ENCODE measurements around the gene PHF2.

The PHF2 gene

DNA sequence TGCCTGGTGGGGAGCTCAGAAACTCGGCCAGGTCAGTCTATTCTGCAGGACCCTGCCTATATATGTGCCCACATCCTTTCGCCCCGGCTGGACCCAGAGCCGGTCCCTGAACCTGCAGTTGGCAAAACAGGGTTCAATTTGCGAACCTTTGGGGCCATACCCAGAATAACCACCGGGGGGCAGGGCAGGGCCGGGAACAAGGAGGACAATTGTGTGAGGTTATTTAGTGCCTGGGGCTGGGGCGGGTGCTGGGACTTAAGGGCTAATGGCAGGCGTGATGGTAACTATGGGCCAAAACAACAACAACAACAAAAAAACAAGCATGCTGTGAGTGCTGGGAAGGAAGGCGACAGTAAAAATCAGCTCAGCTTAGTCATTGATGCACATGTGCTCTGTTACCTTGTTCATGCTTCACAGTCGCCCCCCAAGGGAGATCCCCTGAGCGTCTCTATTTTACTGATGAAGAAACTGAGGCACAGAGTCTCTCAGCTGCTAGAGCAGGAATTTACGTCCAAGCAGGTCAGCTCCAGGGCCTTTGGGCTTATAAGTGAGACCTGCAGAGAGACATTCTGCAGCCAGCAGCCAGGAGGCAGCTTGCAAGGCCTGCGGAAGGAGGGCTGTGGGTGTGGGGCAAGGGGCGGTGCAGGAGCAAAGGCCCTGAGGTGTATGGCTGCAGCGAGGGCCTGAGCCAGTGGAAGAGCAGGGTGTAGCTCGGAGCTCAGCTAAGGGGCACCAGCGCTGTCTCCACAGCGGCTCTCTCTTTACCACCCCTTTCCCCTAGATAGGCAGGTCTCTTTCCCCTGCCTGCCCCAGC lies 106.0 kb downstream of the PHF2 start:
- peak; percentile 86 for DNase-seq

DNA sequence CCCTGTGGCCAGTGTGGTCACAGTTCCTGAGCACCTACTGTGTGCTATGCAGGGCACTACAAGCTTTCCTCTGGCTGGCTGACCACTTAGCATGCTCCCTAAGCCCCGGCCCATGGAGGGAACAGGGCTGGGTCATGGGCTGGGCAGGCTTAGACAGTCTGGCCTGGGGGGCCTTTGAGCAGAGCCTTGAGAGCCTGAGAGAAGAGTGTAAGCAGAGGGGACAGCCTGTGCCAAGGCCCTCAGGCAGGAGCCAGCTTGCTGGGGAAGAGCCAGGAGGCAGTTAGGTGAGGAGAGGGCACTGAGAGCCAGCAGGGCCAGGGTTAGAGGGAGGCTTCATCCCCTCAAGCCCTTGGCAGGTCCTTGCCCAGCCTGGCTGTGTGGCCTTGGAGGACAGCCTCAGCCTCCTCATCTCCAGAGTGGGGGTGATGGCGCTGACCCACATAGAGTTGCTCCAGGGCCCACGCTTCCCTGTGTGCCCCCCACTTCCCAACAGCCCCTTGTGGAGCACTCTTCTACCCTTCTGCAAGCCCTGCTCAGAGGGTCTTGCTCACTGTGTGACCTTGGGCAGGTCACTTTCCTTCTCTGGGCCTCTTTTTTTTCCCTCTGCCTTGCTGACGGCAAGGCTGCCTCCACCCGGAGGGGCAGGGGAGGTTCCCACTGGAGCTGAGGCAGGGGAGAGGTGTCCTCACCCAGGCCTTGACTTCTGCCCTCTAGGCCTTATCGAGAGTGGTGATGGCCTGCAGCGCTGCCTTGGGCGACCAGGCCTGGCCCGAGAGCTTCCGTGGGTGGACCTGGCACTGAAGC lies 107.1 kb downstream of the PHF2 start:
- DNase-seq: no peak

DNA sequence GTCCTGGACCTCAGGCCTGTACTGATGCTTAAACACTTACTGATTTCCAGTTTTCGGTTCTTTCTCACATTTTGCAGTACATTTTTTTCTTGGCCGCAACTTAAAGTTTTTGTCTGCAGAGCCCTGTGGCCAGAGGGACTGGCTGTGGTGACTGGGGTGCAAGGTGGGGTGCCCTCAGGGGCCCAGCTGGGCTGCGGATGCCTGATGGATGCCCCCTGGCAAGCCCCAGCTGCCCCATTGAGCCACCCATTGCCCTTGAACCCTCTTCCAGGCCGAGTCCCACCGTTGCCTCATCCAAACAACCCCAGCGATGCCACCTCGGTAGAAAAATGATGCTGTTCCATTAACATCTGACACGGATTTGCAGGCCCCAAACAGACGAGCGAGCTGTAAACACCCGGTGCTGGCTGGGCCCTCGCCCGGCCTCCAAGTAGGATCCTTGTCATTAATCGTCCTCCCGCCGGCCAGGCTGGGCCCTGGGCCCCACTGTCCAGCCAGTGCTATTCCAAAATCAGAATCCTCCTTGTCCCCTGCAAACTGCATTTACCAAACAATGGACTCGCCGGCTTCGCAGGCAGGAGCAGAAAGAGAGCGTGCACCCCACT lies 107.9 kb downstream of the PHF2 start:
- DNase-seq: no peak

DNA sequence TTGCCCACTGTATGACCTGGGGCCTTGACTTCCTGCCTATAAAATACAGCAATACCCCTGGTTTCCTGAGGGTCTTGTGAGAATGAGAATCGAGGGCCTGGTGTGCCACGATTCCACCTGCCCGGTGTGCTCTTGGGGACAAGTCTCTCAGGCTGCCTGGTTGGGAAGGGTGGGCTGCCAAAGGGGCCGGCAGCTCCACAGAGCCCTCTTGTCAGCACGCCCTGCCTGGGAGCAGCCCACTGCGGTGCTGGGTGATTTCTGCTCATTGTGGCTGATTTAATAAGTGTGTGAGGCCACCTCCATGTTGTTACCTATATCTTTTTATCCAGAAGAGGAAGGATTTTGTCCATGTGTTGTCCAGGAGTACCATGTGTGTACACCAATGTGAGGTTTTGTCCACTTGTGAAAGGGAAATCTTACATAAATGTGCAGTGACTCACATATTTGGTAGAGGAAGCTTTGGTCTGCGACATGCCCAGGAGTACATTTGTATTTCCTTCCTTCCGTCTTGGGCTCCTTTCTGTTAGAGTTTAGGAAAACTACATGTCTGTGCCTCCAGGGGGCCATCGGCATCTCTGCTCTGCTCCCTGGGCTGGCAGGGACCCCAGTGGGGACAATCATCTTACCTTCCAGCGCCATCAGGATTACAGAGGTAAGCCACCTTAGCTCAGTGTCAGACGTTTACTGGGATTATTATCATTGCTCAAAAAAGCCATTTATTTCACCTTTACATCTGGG lies 108.6 kb downstream of the PHF2 start:
- DNase-seq: no peak

DNA sequence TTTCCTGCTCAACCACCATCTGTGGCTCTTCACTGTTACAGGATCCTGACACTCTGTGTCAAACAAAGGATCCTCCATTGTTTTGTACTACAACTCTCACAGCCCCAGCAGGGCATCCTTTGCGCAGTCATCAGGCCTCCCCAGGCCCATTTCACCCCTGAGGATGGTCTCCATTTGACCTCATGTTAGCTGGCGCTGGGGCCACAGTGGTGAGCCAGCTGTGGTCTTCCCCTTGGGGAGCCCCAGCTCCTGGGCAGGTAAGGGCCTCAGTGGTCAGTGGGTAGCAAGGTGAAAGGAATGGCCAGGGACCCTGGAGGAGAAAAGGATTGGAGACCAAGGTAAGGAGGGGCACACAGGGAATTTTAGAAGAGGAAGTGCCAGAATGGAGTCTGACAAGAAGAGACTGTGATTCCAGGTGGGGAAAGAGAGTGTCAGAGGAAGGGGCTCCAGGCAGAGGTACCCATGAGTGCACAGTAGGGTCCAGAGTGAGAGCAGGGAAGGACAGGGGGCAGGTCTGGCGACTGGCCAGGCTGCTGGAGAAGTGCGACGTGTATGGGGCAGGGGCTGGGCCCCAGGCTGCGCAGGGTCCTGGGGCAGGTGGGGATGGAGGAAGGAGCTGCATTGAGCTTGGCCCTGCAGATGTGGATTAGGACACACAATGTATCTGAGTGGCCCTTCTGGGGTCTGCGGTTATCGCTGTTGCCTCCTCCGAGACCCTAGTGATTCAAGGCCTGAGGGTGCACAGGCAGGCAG lies 109.9 kb downstream of the PHF2 start:
- DNase-seq: no peak

DNA sequence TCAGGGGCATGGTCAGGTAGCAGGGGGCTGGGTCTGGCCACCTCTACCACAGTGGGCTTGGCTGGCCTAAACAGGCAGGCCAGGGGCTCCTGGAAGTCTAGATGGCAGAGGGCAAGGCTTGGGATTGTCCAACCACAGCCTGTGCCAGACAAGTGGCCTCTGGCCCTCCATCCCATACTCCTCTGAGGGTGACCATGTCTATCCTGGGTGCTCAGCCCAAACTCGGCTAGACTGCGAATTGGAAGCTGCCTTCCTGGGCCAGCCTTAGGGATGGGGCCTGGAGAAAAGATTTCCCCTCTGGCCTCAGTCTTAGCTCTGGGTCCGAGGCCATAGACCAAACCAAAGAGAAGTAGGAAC lies 110.5 kb downstream of the PHF2 start:
- no peak for DNase-seq

DNA sequence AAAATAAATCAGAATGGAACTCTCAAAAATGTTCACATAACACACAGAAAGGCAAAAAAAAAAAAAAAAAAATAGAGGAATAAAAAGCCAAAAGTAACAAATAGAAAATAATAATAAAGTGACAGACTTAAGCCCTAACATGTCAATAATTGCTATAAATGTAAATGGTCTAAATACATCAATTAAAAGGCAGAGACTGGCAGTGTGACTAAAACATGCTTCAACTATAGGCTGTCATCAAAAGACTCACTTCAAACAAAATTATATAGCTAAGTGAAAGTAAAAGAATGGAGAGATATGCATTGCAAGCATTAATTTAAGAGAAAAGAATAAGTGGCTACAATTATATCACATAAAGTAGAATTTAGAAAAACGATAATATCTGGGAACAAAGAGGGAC lies 114.2 kb downstream of the PHF2 start:
- DNase-seq: no peak

DNA sequence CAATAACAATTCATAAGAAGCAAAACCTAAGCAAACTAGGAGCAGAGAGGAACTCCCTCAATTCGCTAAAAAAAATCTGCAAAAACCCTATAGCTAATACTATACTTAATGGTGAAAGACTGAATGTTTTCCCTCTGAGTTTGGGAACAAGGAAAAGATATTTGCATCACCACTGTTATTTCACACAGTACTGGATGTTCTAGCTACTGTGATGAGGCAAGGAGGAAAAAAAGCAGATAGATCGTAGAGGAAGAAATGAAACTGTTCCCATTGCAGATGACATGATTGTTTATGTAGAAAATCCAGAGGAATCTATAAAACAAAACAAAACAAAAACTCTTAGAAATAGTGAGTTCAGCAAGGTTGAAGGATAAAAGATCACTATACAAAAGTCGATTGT lies 116.7 kb downstream of the PHF2 start:
- DNase-seq: no peak

DNA sequence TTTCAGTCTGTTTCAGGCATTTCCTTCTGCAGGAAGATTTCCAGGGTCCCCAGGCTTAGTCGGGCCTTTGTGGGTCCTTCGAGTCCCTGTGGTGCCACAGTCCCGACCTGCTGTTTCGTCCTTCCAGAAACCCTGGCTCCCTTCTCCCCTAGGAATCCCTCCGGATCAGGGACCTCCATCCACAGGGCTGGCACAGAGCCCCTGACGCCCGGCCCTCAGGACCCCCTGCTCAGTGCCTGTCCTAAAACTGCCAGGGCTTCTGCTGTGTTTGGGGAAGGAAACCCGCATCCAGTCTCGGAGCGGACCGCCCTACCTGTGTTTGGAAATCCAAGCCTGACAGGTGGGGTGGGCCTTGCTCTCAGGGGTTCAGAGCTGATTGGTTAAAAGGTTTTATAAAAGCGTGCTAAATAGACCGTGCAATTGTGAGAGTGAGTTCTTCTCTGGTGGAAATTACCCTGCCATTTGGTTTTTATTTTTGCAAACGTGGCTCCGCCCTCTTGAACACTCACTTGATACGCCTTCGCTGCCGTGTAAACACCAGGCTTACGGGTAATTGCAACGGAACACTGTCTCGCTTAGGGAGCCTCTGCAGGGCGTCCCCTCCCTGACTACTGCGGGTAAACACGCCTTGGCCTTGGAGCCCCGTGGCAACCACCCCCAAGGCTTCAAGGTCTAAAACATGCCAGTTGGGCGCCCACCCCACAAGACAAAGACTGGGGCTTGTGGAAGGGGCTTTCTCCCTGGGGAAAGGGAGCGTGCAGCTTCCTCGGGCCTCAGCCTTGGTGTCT lies 121.2 kb downstream of the PHF2 start:
- peak; percentile 78 for DNase-seq

DNA sequence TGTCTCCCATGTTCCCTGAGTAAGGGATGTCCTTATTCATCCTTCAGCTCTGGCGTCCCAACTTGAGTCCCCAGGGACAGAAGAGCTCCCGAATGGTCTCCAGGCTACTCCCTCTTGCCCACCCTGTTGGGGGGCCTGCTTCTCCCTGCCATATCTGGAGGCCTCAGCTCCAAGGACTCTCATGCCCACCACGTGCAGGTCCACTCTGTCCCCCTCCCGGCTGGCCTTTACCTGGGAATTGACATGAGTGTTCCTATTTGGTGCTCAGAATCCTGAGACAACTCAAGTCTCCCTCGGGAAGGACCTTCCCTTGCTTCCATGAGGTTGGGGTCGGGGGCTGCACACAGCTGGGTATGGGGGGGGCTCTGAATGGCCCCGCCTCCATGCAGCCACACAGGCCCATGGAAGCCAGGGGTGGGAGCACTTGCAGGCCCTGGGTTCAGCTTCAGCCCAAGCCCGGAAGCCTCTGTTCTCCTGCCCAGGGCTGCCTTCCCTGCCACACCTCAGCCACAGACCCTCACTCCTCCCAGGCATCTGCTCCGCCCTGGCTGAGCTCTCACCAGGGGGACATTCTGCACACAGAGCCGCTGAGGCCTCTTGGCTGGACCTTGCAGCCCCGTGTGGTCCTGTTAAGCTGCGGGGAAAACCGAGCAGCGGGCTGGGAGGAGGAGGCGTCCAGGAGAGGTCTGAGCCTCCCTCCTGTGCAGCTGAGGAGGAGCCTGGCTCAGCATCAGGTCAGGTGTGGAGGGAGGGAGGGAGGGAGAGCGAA lies 121.9 kb downstream of the PHF2 start:
- no peak for DNase-seq

DNA sequence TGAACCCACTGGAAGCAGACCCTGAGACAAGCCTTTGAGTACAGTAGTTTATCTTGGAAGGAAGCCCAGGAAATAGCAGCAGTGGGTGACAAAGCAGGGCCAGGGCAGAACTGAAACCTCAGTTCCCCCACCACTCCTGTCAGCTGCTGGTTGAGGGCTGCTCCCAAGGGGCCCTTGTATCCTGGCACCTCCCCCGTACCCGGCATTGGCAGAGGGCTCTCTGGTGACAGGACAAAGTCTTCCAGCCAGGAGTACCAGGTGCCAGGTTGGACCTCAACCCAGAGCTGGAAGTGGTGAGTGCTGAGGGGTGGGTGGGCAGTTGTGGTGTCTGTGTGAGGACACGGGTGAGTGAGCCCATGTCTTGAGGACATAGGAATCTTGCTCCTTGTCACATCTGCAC lies 123.3 kb downstream of the PHF2 start:
- no peak for DNase-seq

DNA sequence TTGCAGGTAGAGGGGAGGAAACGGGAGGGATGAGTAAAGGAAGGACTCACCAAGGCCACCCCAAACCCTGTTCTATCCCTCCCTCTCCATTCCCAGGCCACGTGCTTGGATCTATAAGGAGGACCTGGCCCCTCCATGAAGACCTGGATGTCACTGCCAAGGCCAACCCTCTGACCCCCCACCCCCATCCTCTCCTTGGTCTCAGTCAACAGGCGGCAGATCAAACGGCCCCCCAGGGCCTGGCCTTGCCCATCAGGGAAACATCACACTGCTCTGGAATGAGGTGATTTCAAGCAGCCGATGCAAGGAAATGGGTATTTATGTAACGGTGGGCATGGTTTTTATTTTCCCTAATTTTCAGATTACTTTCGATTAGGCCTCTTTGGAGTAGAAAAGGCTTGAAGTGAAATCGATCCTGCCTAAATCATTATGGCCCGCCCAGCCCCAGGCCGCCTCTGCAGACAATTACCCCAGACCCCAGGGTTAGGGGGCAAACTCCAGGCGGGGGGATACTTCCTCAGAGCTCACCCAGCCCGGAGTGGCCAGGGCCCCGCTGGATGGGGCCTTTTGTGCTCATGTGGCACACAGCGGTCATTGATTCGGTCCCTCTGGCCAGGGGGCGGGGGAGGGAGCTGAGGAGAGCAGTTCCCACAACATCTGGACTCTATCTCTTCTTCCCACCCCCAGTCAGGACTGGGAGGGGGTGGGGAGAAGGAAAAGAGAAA lies 125.3 kb downstream of the PHF2 start:
- no peak for DNase-seq

DNA sequence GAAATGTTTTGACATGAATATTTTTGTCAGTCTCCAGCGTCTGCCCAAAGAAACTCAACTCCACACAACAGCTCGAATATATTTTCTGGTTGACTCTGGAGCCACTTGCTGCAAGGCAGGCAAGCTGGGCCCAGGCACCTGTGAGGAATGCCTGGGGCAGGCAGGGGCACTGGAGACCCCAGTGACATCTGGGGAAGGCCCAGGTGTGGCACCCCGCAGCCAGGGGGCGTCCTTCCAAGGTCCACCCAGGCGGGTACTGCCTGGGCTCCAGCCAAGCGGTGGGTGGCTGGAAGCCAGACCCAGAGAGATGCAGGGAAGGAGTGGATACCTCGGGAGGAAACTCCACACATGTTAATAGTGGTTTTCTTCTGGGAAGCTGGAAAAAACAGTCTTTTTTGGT lies 125.9 kb downstream of the PHF2 start:
- DNase-seq: peak; percentile 5

DNA sequence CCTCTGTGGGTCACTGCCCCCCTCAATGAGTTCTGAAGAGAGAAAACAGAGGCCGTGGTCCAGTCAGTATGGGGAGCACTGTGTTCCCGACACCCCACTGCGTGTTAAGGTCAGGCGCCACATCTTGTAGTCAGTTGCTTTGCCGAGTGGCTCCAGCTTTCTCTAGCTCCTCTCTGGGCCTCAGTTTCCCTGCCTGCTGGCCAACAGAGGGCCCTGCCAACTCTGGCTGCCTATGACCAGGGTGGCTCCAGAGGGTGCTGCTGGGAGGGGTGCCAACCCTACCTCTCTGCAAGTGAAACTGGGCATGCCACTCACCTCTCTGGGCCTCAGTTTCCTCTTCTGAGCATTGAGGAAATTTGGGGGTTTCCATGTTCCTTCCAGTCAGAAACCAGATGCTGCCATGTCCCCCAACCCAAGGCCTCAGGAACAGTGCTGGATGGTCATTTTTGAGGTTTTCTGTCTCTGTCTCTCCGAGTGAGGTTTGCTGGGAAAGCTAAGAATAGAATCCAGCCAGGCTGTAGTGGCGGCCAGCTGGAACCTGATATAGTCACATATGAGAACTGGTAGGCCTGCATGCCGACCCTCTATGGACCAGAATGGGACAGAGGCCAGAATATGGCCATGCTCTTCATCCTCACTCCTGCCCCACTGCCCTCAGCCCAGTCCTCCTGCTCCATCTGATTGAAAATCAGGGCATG lies 132.1 kb downstream of the PHF2 start:
- DNase-seq: no peak

DNA sequence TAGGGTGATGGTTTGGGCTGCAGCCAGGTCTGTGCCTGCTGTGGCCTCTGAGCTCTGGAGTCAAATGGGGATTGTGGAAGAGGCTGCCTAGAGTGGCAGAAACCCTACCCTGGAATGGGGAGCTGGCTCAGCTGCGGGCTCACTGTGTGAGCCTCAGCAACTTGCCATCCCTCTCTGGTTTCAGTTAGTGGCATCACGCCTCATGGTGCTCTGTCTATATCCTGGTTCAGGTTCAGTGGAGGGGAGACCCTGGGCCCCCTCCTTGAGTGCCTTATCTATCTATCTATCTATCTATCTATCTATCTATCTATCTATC lies 132.6 kb downstream of the PHF2 start:
- DNase-seq: no peak

DNA sequence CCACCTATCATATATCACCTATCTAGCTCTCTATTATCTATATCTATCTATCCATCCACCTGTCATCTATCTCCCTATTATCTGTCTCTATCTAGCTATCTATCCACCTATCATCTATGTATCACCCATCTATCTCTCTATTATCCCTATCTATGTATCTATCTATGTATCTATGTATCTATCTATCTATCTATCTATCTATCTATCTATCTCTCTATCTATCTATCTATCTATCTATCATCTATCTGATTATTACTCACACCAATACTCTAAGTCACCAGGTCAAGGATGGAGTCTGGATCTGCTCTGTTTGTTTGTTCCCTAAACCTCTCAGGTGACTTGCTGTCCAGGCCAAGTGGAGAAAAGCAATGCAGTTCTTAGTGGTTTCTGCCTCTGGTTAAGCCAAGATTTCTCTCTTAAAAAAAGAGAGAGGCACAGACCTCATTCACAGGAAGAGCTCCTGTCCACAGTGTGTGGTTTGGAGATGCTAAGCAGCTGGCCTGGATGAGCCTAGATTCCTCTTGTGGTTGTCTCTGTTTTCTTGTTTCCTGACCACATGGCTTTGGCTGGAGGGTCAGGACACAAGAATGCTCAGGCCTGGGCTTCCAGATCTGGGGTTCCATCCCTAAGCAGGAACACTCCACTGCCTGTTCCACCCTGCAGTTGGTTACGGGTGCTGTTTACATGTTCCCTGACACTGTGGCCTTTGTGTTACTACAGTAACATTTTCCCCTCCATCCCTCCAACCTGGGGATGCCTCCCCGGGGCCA lies 133.4 kb downstream of the PHF2 start:
- no peak for DNase-seq

DNA sequence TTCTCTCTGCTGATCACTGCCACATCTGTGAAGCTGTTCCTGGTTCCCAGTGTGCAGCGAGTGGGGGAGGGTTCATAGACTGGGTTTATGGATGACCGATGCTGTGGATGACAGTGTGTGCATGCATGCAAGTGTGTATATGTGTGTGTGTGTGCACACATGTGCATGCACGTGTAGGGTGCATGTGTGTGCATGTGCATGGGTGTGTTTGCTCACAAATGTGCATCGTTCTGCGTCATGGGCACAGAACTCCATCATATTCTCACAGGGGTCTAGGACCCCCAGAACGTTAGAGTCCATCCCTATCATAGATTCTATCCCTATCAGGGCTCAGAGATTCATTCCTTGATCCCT lies 134.0 kb downstream of the PHF2 start:
- no peak for DNase-seq

DNA sequence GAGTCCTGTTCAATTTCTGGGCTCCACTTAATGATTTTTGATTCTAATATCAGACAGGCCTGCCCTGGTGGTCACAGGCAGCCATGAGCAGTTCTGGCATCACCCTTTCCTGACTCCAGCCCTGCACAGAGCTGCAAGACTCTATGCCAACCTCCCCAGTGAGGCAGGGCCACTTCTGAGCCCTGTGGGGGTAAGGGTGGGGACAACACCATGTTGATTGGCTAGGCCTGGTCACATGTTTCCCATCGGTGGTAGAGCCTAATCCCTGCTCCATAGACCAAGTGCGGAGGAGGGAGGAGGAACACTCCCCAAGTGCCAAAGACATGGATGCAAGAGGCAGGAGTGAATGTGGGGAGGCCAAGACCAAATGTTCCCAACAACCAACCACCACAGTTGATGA lies 134.6 kb downstream of the PHF2 start:
- DNase-seq: no peak

DNA sequence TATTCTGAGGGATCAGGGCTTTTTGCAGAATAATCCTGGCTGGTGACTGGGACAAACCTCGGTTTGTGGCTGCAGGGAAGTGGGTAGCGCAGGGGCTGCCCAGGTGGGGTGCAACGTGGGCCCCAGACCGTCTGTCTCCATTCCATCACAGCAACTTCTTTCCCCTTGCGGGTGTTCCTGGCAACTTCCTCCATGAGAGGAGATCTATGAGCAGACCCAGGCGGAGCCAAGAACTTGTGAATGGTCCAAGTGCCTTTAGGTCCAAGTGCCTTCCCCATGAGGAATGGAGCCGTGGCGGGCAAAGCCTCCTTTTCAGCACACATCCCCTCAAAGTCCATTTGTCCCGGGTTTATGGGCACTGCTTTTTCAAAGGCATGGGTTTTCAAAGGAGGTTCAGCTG lies 136.5 kb downstream of the PHF2 start:
- no peak for DNase-seq
